HG02678 (cell line): ENCODE measurements around the gene PHYHD1.
A peak's percentile ranks its signal among the peaks of the same experiment; 100 is the strongest.
"Not testable (repeated sequence)": the region's sequence is repeated elsewhere in the genome, so short reads cannot be mapped to it uniquely, and the experiment has no call there.

Experiments
- ATAC-seq: cut with Tn5 transposase; IDR thresholded peaks from one replicate; pipeline ENCODE4 v1.9.1; 2021; ENCODE audit warnings: mild to moderate bottlenecking, moderate library complexity; ENCODE audit not compliant: unreplicated experiment

The PHYHD1 gene

GRCh38 chr9:128919402-128920089, 1.2 kb upstream of the PHYHD1 start:
- ATAC-seq = no peak

- ATAC-seq = no peak
Measured at GRCh38 chr9:128921881-128922763, 1.3 kb downstream of the PHYHD1 start.

GRCh38 chr9:128923493-128923883, 2.7 kb downstream of the PHYHD1 start:
- no peak for ATAC-seq

- no peak for ATAC-seq
Measured at GRCh38 chr9:128927731-128928411, 7.1 kb downstream of the PHYHD1 start.

- ATAC-seq = no peak
Measured at GRCh38 chr9:128928624-128929023, 7.8 kb downstream of the PHYHD1 start.

- no peak for ATAC-seq
Measured at GRCh38 chr9:128929560-128929959, 8.8 kb downstream of the PHYHD1 start.

GRCh38 chr9:128933731-128934130, 12.9 kb downstream of the PHYHD1 start:
- no peak for ATAC-seq

- no peak for ATAC-seq
Measured at GRCh38 chr9:128936171-128936865, 15.5 kb downstream of the PHYHD1 start.

- ATAC-seq = no peak
Measured at GRCh38 chr9:128937310-128938165, 16.8 kb downstream of the PHYHD1 start.

- ATAC-seq = no peak
Measured at GRCh38 chr9:128940271-128940921, 19.6 kb downstream of the PHYHD1 start.

- no peak for ATAC-seq
Measured at GRCh38 chr9:128940946-128941755, 20.4 kb downstream of the PHYHD1 start.

GRCh38 chr9:128943832-128944620, 23.2 kb downstream of the PHYHD1 start:
- no peak for ATAC-seq

GRCh38 chr9:128944966-128945365, 24.2 kb downstream of the PHYHD1 start:
- ATAC-seq = not testable (repeated sequence)

- no peak for ATAC-seq
Measured at GRCh38 chr9:128945798-128946501, 25.2 kb downstream of the PHYHD1 start.

- peak; percentile 24 for ATAC-seq
Measured at GRCh38 chr9:128946571-128947276, 25.9 kb downstream of the PHYHD1 start.

- no peak for ATAC-seq
Measured at GRCh38 chr9:128947277-128947526, 26.4 kb downstream of the PHYHD1 start.
